GM21360 (cell line): ENCODE data around the gene ANKRD2.
A peak's percentile ranks its signal among the peaks of the same experiment; 100 is the strongest.

ENCODE experiments used
- ATAC-seq: cut with Tn5 transposase; IDR thresholded peaks from one replicate; pipeline ENCODE4 v1.9.1; 2021; ENCODE audit warnings: mild to moderate bottlenecking, moderate library complexity; ENCODE audit not compliant: unreplicated experiment

Gene ANKRD2

GRCh38 chr10:97632949-97633884 lies 60.6 kb downstream of the ANKRD2 start, which contains the start of gene MORN4:
Gene MORN4 (minus strand): TSS chr10:97633500. CDS start chr10:97619653, 13,847 bp downstream.
- ATAC-seq, result peak; percentile 98
